ENCODE data around the gene RPRD1B.

- TF ChIP-seq POLR2AphosphoS5 (IDR thresholded peaks at IDR 0.05; ENCODE audit: low read depth): no peak
- TF ChIP-seq CTCF (conservative IDR thresholded peaks at IDR 0.05; ENCODE audit: low read depth in 2 of 2): no peak
- no peak for TF ChIP-seq EZH2 (IDR thresholded peaks at IDR 0.05; ENCODE audit: low read depth, unreplicated experiment)
- no peak for TF ChIP-seq EZH2phosphoT487 (IDR thresholded peaks at IDR 0.05; ENCODE audit: unreplicated experiment)
- no peak for TF ChIP-seq ZNF114 (CRISPR knock-in tag; IDR thresholded peaks at IDR 0.05)
- no peak for TF ChIP-seq NANOG (IDR thresholded peaks at IDR 0.05; ENCODE audit: borderline replicate concordance)
- TF ChIP-seq STAT1 (IDR thresholded peaks at IDR 0.05; ENCODE audit: unreplicated experiment): no peak
- TF ChIP-seq CREB1 (CRISPR knock-in tag; IDR thresholded peaks at IDR 0.05; ENCODE audit: low read depth): no peak
- TF ChIP-seq ZNF331 (CRISPR knock-in tag; IDR thresholded peaks at IDR 0.05; ENCODE audit: low read depth): no peak
- TF ChIP-seq REST (IDR thresholded peaks at IDR 0.05; ENCODE audit: unreplicated experiment): no peak
These were observed 103.1 kb downstream of the RPRD1B start for GRCh38 chr20:38136421-38137245.
